Measurements from ENCODE around the gene BATF. TPM values are rescaled to one million over a fixed set of nuclear protein-coding genes. Genes with fewer than 3 reads are reported as not detected.

BATF gene
- total RNA-seq, 4 donors from 2014 or later, result 1.7 to 37.3 (median 4.4) TPM

DNA sequence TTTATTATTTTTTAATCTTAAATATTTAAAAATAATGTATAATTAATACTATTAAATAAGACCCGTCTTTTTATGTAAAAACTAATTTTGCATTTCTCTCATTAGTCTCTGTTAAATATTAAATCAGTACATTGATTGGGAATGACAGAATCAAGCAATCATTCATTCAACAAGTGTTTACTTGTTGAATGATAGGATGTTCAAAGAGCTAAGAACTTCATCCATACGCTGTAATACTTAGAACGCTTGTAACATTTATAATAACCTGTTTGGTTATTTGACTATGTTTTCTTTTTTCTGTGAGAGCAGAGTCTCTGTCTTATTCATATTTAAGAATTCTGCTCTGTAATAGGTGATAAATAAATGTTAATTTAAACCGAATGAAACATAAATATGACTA is 2.9 kb upstream of the BATF start:
- peaks cover 3 to 27% (median 14%) of the 10 kb centered on the region in 4 donors for H3K4me1 ChIP-seq
- H3K4me3 ChIP-seq, result no peak overlapping the region
- intact Hi-C loops (cut with DNase I), result no loop called here
- H3K27ac ChIP-seq (replicated peaks in 1 of 4), result no peak overlapping the region
- no peaks in the 10 kb centered on the region for H3K9me3 ChIP-seq
- TF ChIP-seq POLR2AphosphoS5 (IDR thresholded peaks at IDR 0.05) (no peak), EP300 (IDR thresholded peaks at IDR 0.05) (no peak), POLR2A (IDR thresholded peaks at IDR 0.05; ENCODE audit: low read depth) (no peak)
- TF ChIP-seq, protein P1, sequence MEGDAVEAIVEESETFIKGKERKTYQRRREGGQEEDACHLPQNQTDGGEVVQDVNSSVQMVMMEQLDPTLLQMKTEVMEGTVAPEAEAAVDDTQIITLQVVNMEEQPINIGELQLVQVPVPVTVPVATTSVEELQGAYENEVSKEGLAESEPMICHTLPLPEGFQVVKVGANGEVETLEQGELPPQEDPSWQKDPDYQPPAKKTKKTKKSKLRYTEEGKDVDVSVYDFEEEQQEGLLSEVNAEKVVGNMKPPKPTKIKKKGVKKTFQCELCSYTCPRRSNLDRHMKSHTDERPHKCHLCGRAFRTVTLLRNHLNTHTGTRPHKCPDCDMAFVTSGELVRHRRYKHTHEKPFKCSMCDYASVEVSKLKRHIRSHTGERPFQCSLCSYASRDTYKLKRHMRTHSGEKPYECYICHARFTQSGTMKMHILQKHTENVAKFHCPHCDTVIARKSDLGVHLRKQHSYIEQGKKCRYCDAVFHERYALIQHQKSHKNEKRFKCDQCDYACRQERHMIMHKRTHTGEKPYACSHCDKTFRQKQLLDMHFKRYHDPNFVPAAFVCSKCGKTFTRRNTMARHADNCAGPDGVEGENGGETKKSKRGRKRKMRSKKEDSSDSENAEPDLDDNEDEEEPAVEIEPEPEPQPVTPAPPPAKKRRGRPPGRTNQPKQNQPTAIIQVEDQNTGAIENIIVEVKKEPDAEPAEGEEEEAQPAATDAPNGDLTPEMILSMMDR (IDR thresholded peaks at IDR 0.05), result no peak
- no peaks in the 10 kb centered on the region for H3K36me3 ChIP-seq
- WGBS, result 94% methylated on average over 4 of the region's 4 CpGs
- H3K27me3 ChIP-seq, result peaks cover 0 to 9% (median 0%) of the 10 kb centered on the region in 4 donors
- DNase-seq (ENCODE audit: extremely low spot score), result no peak

DNA sequence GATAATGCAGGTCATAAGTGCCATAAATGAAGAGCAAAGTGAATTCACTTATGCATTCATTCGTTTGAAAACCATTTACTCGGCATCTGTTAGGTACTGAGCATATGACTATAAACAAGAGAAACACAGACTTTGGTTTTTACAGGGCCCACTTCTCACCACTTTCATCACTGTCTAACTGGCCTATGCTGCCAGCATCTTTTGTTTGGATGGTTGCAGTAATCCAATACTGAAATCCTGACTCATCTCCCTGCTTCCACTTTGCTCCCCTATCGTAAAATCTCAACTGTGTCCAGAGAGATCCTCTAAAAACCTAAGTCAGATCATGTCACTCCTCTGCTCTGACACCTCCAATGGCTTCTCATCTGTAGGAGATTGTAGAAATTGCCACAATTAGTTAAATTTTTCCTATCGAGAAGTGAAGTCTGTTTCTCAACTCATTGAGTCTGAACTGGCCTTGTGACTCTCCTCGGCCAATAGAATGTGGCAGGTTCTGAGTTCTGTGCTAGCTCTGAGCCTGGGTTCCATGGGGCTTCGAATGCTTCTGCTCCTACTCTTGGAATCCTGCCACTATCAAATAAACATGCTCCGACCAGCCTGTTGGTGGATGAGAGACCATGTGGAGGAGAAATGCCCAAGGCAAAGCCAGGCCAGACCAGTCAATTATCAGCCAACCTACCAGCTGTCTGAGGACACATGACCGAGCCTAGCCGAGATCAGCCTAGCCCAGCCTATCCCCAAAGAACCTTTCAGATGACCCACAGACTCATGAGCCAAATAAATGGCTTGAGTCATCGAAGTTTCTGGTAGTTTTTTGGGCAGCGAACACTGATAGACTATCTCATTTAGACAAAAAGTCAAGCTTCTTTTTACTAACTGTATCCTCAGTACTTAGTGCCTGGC is 2.2 kb upstream of the BATF start:
- 86% methylated on average over 11 of the region's 11 CpGs for WGBS
- peaks cover 3 to 25% (median 11%) of the 10 kb centered on the region in 4 donors for H3K4me1 ChIP-seq
- intact Hi-C loops (cut with DNase I), result no loop called here
- TF ChIP-seq EP300 (IDR thresholded peaks at IDR 0.05) (no peak), POLR2A (IDR thresholded peaks at IDR 0.05; ENCODE audit: low read depth) (no peak), POLR2AphosphoS5 (IDR thresholded peaks at IDR 0.05) (no peak)
- TF ChIP-seq, protein P1 (IDR thresholded peaks at IDR 0.05), result no peak
- H3K9me3 ChIP-seq, result no peaks in the 10 kb centered on the region
- no peak overlapping the region for H3K4me3 ChIP-seq
- H3K36me3 ChIP-seq, result no peaks in the 10 kb centered on the region
- DNase-seq (ENCODE audit: extremely low spot score), result no peak
- H3K27ac ChIP-seq (replicated peaks in 1 of 4), result no peak overlapping the region
- peaks cover 0 to 11% (median 0%) of the 10 kb centered on the region in 4 donors for H3K27me3 ChIP-seq

DNA sequence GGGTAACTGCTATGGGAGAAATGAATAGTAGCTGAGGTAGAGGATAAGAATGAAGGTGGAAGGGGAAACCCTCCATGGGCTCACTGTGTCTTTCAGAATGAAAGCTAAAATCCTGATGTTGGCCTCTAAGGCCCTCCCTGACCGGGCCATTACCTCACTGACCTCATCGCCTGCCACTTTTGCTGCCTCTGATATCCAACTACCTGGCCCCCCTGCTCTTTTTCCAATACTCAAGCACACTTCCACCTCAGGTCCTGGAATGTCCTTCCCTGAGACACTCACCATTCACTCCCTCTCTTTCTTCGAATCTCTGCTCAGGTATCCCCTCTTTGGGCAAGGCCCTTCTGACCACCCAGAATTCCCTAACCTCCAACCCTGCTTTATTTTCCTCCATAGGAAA is 1.4 kb upstream of the BATF start:
- Histone ChIP-seq H3K4me3 (no peak overlapping the region), H3K36me3 (no peaks in the 10 kb centered on the region), H3K9me3 (no peaks in the 10 kb centered on the region), H3K4me1 (peaks cover 3 to 17% (median 5%) of the 10 kb centered on the region in 4 donors), H3K27ac (replicated peaks in 1 of 4) (no peak overlapping the region), H3K27me3 (peaks cover 0 to 11% (median 0%) of the 10 kb centered on the region in 4 donors)
- intact Hi-C loops (cut with DNase I), result no loop called here
- WGBS, result 88% methylated on average over 3 of the region's 3 CpGs
- TF ChIP-seq POLR2AphosphoS5 (IDR thresholded peaks at IDR 0.05) (no peak), POLR2A (IDR thresholded peaks at IDR 0.05; ENCODE audit: low read depth) (no peak), EP300 (IDR thresholded peaks at IDR 0.05) (no peak)
- TF ChIP-seq, protein P1 (IDR thresholded peaks at IDR 0.05), result no peak
- DNase-seq (ENCODE audit: extremely low spot score), result no peak

DNA sequence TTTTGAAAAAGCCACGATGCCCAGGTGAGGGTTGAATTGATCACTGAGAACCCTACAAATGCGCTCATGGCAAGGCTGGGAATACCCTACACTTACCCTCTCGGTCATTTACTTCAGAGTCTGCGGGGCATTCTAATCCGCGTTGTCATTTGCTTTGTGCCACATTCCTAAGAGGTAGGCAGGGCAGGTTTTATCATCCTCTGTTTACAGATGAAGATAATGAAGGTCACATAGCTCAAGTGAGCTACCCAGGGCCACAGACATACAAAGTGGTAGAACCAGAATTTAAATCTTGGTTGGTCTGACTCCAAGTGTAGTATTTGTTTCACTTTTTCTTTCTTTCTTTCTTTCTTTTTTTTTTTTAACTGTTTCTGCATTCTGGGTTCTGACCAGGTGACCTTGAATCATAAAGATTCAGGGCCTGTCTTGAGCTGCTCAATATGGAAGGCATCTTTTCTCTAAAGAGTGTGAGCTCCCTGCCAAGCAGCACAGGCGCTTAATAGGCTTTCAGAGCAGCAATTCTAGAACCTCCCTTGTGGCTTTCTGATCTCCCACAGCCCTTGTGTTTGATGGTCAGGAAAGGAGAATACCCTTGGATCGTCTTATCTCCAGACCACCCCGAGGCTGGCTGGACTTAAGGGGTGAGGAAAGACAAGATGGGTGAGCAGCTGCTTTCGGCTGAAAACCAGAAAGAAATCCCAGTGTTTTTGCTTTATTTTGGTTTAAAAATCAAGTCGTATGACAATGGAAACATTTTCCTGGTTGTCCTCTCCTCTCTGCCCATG is 662 bp upstream of the BATF start:
- TF ChIP-seq EP300 (IDR thresholded peaks at IDR 0.05) (no peak), POLR2A (IDR thresholded peaks at IDR 0.05; ENCODE audit: low read depth) (no peak), POLR2AphosphoS5 (IDR thresholded peaks at IDR 0.05) (no peak)
- TF ChIP-seq, protein P1 (IDR thresholded peaks at IDR 0.05), result no peak
- no peak for DNase-seq (ENCODE audit: extremely low spot score)

More for the DNA sequence above, 662 bp upstream of the BATF start:
- H3K36me3 ChIP-seq, result no peaks in the 10 kb centered on the region
- peak overlapping the region in 1 of 4 donors; percentile 54 for H3K4me3 ChIP-seq
- WGBS, result 64% methylated on average over 11 of the region's 11 CpGs
- peaks cover 0 to 14% (median 4%) of the 10 kb centered on the region in 4 donors for H3K4me1 ChIP-seq
- H3K9me3 ChIP-seq, result no peaks in the 10 kb centered on the region
- intact Hi-C loops (cut with DNase I), result no loop called here
- H3K27ac ChIP-seq (replicated peaks in 1 of 4), result no peak overlapping the region
- H3K27me3 ChIP-seq, result peaks cover 0 to 11% (median 0%) of the 10 kb centered on the region in 4 donors

Data from esophagus muscularis mucosa (tissue), 4 donors.